Kidney capillary endothelial cell (primary cell): ENCODE measurements around the gene EPAS1.

Experiments used
- DNase-seq: peaks from one replicate; pipeline ENCODE4 v3.0.0-alpha.2; 2018; ENCODE audit warnings: low spot score

The EPAS1 gene

DNA sequence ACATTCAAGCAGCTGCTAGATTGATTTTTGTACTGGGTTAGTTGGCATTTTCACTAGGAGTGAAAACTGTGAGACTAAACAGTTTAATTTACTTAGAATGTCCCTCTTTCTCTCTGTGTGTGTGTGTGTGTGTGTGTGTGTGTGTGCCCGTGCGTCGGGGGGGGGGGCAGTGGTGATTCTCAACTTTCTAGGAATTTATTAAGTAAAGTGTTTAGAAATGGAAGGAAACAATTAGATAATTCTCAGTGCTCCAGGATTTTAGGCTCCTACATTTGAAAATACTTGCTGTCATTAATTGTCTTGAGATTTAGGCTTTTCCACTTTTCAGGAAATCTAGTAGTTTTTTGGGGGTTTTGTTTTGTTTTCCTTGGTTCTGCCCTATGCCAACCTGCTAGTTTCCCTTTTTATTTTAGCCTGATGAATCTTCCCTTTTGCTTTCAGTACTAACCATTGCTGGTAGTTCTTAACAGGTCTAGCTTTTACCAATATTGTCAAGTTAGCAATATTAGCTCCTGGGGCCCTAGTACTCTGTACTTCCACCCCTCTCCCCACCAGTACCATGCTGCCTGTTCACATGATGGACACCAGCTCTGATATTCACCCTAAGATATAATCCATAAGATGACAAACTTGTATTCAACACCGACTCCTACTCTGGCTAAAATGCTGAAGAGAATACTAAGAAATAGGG, 4.9 kb downstream of the EPAS1 start:
- DNase-seq: no peak

DNA sequence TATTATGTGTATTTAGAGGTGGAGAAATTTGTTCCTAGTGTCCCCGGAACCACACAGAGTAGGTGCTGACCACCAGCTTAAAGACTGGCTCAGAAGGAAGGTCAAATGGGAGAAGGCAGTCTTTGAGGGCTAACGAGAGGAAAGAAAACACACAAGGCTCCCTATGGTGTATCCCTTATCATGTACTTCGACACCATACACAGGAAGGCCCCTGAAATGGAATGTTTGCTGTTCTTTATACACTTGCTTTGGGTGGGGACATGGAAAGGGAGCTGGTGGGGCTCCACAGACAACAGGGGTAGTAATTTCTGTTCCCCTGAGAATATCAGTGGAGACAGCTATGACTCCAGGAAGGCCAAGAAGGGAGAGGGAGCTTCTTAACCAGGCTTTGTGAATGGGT, 6.0 kb downstream of the EPAS1 start:
- DNase-seq: no peak

DNA sequence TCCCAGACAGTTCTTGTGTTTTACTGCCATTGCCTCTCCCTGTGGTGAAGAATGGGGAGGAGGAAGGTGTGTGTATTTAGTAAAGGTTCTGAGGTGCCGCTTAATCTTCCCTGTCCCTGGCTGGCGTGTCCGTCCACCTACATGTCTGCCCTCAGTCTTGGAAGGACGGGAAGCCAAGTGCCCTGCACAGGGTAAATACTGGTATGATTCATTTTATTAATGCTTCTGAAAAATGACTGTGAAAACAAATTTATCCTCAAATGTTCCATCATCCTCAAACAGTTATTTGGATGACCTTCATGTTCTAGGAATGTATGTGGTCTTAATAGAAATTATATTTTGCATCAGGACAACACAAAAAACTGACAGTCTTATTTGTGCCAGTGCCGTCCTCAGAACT, 6.6 kb downstream of the EPAS1 start:
- DNase-seq: no peak

DNA sequence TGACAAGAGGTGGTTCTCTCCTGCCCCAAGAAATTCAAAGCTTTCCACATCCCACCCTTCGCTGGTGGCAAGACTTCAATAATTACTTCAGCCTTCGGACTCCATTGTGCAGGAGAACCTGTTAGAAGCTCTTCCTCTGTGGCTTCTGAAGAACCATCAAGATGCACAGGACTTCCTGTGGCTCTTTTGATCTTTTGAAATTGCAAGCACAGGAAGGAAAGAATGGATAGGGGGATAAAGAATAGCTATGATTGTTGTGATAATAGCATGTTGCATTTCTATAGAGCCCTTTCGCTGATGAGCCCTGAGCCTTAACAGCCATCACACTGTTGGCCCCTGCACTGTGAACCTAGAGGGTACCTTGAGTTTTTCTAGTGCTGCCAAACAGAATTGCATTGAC, 7.4 kb downstream of the EPAS1 start:
- DNase-seq: no peak

DNA sequence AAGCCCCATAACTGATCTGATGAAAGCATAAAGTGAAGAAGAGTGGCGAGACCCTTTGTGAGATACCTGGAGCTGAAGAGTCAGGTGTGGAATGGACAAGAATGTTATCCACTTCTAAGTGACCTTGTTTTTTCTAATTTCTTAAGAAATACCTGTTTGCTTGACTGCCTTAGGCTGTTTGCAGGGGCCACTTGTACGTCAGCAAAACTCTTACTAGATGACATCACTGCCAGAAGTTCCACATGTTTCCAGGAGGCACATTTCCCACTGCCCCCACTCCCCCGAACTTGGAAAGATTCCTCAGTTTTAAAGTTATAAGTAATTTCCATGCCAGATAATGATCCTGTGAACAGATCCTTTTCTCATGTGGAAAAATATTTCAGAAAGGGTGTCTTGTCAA, 8.0 kb downstream of the EPAS1 start:
- no peak for DNase-seq

DNA sequence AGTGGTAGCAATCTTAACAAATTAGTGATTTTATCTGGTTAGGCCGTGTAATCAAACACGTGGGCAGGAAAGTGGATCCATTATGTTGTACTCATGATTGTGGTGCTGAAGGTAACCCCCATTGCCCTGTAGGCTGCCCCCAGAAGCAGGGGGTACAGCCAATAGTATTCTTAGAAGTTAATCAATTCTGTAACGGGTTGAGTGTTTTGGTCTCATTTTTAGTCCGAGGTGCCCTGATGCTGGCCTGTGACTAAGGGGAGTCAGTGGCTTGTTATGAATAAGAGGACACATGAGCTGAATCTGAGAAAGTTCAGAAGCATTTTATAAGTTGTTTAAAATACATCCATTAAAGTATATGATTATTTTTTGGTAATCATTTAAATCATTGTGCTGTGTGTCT, 8.6 kb downstream of the EPAS1 start:
- no peak for DNase-seq

DNA sequence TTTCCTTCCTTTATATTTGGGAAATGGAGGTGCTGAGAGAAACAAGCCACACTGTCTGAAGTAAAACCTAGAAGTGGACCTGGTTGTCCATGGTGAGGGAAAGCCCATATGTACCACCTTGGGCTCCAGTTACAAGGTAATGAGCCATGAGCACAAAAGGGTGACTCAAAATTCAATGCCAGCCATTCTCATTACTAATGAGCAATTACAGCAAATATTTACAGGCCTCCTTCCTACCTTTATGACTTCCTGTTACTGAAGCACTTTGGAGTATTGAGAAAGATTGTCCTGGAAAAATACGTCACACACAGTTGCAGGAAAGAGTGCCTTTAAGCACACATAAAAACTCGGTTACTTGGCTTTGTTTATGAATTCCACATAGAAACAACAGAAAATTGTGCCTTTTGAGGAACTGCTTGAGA, 9.1 kb downstream of the EPAS1 start:
- peak; percentile 37 for DNase-seq

DNA sequence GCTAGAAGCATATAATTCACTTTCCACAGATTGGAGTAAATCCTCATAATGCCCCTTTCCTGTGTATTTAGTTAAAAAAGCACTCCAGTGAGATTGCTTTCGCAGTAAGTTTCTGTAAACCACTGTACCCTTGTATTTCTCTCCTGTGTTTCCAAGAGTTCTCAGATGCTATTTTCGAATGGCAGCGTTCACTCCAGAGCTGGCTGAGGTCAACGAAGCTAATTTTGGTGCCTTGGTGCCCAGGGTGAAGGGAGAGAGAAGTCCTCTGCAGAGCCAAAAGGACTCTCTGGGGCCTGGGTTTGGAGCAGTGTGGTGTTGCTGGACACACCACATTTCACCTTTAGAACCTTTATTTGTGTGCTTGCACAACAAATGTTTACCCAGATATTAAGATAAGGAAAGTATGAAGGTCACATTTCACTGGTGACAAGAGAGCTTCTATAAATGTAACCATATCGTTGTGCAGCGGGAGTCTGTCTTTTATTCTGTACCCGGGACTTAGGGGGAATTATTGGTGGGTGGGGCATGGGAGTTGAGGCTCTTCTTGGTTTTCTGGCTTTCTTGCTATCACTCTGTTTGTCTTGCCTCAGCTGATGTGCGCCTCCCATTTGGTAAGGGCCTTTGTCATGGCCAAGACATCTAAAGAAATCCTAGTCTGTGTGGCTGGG, 9.9 kb downstream of the EPAS1 start:
- no peak for DNase-seq

DNA sequence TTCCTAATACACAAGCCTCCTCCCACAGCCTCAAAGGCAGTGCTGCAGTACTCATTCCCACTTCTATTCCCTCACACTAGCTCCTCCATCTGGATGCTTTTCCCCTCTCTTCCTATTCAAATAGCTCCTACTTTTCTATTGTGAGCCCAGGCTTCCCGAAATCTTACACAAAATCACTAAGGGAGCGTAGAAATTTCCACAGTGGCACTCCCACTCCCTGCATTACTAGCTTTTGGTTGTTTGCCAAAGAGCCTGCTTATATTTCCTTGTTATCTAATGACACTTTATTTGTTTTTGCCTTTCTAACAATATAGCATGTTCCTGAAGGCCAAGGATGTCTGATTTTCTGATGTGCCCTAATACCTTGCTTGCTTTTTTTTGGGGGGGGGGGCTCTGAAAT, 10.9 kb downstream of the EPAS1 start:
- DNase-seq: no peak

DNA sequence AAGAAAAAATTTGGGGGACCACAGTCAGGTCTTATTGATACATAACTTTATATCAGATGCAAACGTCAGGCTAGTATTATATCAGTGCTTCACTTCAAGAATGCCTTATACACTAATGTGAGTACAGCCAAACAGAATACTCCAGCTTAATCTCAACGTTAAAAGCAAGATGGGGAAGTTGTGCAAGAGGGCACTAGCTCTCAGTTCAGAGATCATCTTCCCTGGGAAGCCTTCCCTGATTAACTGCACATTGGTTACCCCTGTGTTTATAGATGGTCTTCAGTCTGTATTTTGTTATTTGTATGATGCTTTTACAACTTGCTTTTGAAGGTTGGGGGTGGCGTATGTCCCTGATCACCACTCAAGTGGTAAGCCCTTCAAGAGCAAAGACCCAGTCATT, 11.4 kb downstream of the EPAS1 start:
- no peak for DNase-seq

DNA sequence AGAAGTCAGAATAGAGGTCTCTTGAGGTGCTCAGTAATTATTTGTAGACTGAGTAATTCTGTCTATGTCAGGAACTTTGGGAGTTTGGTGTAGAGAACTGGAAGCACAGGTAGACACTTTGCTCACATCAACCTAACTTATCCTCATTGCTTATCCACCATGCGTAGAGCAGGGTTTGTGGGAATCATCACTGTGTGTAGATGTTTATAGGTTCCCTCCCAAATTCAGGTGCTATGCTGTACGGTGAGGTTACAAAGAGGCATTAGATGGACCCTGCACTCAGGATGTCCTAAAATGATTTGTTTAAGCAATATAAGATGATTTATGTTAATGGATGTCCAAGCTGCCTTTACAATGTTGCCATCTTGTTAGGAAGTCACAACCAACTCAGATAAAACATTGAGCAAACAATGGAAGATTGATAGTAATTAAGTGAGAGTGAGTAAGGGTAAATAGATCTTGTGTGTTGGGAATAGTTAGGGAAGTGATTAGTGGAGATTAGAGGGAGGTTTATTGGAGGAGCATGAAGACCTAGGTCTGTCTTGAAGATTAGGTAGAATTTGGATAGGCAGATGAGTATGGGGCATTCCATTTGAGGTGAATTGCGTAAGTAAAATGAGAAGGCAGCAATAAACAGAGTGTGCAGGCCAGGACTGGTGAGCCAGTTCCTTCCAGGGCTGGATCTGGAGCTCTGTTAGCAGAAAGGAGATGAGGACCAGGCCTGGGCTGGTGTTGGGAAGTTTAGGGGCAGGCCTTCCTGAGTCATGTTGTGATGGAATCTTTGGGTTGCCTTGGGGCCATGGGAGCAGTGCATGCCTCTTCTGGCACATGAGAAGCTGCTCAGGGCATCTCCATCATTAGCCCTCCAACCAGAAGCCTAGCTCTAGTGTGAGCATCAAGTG, 12.1 kb downstream of the EPAS1 start:
- DNase-seq: no peak

DNA sequence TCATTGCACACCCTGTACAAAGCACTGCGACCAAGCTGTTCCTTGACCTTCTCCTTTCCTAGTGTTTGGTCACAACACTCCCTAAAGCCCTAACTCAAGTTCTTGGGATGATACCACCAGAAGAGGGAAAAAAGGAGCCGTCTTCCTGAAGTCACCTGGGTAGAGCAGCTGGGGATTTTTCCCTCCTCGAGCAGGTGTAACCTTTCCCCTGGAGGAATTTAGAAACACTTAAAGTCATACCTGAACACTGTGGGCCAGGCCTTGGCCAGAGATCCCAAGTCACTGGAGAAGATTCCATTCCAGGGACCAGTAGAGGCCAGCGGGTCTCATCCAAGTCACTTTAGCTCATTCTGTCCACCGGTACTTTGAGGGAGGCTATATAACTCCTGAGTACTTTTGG, 13.2 kb downstream of the EPAS1 start:
- DNase-seq: no peak

DNA sequence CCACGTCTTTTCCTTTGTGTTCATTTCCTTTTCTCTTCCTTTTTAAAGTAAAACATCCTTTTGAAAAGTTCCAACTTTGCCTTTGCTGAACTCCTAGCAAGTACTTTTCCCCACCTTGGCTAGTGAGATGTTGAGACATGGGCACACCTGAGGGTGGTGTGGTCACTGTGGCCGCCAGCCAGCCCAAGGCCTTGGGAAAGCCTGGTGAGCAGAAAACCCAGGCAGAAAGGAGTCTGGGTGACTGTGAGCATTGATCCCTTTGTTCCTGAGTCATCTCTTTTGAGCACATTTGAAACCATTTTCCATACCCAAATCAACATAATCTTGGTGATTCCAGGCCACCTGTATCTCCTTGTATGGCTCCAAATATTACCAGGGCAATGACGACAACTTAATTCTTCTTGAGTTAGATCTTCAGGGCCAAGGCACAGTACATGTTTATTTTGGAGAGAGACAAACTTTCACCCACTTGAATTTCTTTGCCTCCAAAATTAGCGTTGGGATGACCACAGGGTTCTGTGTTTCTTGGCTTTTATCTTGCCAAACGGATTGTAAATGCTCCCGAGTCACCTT, 14.5 kb downstream of the EPAS1 start:
- DNase-seq: no peak

DNA sequence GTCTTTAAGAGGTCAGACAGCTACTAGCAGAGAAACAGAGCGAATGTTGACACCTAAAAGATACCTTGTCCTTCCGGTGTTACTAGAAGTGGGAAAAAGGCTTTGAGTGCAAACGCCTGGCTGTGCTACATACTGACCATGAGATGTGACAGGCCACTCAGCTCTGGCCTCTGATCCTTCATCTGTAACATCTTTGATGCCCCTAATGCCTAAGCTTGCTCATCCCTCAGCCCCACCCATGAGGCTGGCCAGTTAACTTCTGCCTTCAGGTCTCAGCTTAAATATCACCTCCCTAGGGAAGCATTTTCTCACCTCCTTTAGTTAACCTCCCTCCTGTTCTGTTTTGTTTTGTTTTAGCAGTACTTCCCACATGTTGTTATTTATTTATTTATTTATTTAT, 15.9 kb downstream of the EPAS1 start:
- DNase-seq: no peak

DNA sequence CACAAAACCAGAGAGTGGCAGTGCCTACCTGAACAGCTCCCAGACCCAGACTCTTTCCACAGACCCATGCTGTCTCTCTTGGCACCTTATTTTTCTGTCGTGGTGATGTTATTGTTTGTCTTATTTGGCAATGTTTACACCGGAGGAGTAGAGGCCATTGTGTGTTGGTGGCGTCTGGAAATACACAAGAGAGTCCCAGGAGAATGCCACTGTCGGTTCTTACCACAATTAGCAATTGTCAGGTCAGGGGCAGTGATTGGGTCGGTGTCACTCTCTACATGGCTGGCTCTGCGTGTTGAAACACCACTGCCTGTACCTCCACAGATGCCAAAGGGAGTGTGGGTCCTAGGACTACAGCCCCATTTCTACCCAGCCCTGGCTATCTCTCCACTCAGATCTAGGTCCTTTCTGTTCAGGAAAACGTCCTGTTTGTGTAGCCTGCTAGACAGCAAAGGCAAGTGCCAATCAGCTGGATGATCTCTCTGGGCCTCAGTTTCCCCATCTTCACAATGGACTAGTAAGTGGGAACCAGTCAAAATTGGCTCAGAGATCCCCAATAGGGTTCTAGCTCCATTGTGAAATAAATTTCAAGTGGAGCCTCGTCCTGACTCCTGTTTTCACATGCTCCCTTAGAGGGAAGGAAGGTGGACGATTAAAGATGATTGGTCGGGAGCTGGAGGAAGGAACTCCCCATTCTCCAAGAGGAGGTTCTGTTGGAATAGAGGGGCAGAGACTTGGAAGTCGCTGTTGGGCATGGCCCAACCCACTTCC, 17.0 kb downstream of the EPAS1 start:
- no peak for DNase-seq

DNA sequence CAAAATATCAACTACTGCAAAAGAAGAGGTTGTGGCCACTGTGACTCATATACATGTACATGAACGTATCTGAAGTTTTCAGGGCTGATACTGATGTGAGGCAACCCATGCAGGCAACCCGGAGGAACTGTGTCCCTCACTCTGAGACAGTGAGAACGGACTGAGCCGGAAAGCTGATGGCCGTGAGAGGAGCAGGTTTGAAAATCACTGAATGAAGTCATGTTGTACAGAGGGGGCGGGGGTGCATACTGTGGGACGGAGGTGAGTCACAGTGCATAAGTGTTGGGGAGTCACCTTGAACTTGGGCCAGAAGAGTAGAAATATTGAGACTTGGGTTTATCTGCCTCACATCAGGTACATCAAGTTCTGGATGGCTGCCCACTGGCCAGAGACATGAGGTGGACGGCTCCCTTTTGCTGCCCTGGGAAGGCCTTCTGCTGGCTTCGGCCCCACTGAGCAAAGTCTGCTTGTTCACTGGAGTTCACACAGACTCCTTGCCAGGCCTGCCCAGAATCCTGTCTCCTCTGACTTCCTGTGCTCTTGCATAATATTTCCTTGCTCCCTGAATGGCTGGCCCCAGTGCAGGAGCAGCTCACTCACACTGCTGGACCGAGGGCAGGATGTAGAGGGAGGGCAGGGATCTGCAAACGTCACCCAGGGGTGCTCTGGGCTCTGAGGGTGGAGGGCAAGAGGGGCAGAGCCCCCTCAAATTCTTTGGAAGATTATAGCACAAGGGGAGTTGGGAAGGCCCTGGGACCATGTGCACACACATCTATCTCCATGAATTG, 18.1 kb downstream of the EPAS1 start:
- DNase-seq: peak; percentile 98

DNA sequence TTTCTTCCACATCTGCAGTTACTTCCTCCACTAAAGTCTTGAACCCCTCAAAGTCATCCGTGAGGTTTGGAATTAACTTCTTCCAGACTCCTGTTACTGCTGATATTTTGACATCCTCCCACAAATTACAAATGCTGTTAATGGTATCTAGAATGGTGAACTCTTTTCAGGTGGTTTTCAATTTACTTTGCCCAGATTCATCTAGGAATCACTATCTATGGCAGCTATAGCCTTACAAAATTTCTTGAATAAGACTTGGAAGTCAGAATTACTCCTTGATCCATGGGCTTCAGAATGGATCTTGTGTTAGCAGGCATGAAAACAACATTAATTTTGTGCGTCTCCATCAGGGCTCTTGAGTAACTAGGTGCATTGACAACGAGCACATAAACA, 19.9 kb downstream of the EPAS1 start:
- no peak for DNase-seq

DNA sequence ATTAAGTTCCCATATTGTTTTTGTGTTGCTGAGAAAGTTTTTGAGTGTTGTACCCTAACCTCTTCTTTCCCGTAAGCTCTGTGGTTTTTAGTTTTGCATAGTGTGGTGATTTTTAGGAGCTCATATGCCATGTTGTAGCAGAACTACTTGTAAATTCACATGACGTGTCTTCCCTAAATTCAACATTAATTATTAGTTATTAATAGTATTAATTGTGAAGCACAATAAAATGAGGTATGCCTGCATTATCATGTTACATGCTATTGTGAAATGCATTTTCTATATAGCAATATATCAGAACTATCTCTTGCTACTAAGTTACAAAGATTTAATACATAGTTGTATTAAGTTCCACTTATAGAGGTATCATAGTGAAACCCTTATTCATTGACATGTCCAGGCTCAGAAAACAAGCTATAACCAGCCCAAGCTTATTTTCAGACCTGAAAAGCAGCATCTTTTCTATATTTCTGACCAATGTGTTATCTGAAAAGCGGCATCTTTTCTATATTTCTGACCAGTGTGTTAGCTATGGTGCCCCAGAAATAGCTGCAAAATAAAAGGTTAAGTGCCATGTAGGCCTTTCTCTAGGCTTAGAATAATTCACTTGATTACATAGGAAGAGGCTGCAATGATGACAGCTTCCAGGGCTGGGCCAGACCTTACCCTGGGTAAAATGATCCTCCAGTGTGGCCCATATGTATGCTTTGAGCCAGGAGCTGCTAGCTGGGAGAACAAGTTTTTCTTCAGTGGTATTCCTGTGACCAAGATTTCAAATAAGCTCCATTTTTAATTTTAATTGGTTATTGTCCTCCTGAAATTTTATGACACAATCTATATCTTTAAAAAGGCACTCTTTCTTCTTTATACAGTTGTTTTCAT, 21.6 kb downstream of the EPAS1 start:
- no peak for DNase-seq

DNA sequence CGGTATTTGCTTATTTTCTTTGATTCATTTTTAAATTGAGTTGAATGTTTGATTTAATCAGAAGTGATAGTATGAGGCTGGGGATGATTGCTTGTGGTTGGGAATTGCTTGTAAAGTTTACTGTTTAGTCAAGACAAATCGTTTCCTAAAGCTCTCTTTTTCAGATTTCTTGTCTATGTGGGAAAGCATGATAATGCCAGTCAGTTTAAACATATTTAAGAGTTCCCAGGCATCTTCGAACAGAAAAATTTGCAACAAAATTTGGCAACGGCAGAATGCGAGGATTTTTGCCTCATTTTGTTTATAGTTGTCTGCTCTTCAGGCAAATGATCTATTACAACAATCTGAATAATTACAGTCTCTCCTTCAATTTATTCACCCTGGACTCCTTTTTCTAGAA, 22.5 kb downstream of the EPAS1 start:
- no peak for DNase-seq

DNA sequence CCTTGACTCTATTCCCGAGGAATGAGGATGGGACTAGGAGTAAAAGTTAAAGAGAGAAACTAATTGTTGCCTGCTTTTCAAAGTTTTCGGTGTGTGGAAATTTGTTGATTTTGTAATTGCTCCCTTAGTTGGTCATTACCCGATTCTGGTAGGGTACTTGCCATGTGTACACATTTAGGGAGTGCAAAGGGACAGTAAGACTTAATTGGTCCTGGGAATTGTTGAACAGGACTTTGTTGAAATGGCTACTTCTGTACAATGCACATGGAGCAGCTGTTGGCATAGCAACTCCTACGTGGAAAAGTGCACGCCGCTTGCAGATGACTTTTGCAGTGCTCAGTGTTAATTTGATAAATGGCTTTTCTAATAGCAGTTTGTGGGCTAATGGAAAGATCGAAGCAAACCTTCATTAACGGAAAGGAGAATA, 22.9 kb downstream of the EPAS1 start:
- DNase-seq: no peak
